Testis (tissue), 3 donors: ENCODE measurements around the gene PWWP2B. TPM values are rescaled to one million over a fixed set of nuclear protein-coding genes. Genes with fewer than 3 reads are reported as not detected.

Experiments used
- polyA plus RNA-seq: library from polyadenylated mRNA; stranded (reverse); fragments of 350-450 nt; fragmentation: Illumina TruSeq; extraction: RNeasy Lipid Tissue Mini Kit (QIAGEN cat#74804); gene quantifications from one replicate; pipeline ENCODE4 v1.2.3, GENCODE V29; 2014; ENCODE audit warnings: low read depth, low replicate concordance; ENCODE audit not compliant: insufficient read depth
- total RNA-seq, 2 donors: library from RNA; depleted of rRNA; stranded (reverse); fragments of >200 nt; gene quantifications; one replicate each; pipeline ENCODE4 v1.2.3, GENCODE V29; 2016

PWWP2B gene
- total and polyA plus RNA-seq, 3 donors from 2014 or later, result 16.0 to 45.1 (median 32.6) TPM

Other genes starting within 250 kb of the PWWP2B start
- 10 to 100 TPM; 11.7 to 21.0 TPM for gene DPYSL4, start 210.3 kb upstream of the PWWP2B start, total RNA-seq
- gene DPYSL4, start 210.3 kb upstream of the PWWP2B start, polyA plus RNA-seq, result 13.9 TPM
- gene STK32C, start 89.2 kb upstream of the PWWP2B start, total RNA-seq, result 10 to 100 TPM; 33.9 to 34.2 TPM
- 49.0 TPM for gene STK32C, start 89.2 kb upstream of the PWWP2B start, polyA plus RNA-seq
- 100 to 1,000 TPM in 1 of 2 donors, 10 to 100 TPM in 1; 49.4 to 110 TPM for gene LRRC27, start 65.0 kb upstream of the PWWP2B start, total RNA-seq
- gene LRRC27, start 65.0 kb upstream of the PWWP2B start, polyA plus RNA-seq, result 164 TPM
- gene INPP5A, start 140.6 kb downstream of the PWWP2B start, total RNA-seq, result 100 to 1,000 TPM in 1 of 2 donors, 10 to 100 TPM in 1; 73.0 to 103 TPM
- 54.1 TPM for gene INPP5A, start 140.6 kb downstream of the PWWP2B start, polyA plus RNA-seq